Bone marrow (tissue), 2 donors: ENCODE measurements around the gene ACE.

Experiments
- DNase-seq, 2 donors: peaks; one replicate each; lab custom pipeline; 2025; lab: John Stamatoyannopoulos, UW

ACE gene

GRCh38 chr17:63516910-63517824 lies 40.3 kb downstream of the ACE start:
- no peak for DNase-seq

DNA sequence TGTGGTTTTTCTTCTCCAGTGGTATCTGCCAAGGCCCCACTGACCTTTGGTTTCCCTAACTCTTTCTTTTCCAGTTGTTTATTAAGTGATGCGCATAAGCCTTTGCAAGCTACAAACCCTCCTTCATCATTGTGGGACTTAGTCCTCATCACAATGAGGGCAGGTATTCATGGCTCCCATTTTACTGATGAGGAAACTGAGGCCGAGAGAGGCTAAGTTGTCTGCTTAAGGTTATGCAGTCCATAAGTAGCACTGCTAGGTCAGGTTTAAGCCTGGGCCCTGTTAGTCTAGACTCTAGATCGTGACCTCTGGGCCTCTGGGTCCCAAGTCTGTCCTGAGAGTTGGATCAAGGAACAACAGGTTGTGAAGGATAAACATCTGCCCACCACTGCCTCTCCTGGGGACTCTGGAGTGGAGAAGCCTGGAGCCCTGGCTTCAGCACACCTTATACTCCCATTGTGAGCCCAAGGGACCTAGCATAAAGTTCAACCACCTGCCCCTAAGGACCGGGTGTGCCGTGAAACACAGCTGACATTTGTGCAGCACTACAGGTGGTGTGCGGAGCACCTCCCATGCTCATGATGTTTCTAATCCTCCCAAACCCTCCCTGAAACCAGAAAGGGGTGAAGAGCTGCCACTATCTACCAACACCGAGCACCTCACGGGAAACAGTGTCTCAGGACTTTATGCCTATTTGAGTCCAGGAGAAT lies 41.1 kb downstream of the ACE start:
- no peak for DNase-seq

DNA sequence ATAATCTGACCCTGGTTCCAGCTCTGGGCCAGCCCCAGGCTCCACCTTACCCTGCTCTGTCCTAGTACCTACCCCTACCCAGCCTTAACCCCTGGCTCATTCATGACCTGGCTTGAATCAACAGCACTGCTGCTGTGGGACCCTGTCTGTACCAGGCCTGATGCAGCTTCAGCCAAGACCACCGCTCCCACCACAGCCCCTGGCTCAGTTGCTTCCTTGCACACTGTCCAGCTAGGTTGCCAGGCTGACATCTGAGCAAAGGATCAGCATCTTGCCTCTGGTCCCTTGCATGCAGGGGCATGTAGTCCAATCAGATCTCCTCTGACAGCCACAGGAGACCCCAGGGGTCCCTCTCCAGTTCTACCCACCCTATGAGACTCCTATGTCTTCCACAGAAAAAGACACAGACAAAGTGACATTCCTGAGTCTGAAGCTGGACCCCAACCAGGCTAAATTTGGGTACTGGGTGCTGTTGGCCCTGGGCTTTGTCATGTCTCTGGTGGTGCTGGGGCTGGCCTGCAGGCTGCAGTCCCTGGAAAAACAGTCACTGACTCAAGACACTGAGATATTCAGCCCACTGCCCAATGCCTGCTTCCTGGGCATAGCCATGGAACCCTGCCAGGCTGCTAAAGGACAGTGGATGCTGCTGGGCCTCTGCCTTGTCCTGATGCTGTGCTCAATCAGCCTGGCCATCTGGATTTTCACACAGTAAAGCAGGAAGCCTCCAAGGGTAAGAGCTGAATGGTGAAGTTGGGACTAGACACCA lies 42.4 kb downstream of the ACE start:
- no peak for DNase-seq

DNA sequence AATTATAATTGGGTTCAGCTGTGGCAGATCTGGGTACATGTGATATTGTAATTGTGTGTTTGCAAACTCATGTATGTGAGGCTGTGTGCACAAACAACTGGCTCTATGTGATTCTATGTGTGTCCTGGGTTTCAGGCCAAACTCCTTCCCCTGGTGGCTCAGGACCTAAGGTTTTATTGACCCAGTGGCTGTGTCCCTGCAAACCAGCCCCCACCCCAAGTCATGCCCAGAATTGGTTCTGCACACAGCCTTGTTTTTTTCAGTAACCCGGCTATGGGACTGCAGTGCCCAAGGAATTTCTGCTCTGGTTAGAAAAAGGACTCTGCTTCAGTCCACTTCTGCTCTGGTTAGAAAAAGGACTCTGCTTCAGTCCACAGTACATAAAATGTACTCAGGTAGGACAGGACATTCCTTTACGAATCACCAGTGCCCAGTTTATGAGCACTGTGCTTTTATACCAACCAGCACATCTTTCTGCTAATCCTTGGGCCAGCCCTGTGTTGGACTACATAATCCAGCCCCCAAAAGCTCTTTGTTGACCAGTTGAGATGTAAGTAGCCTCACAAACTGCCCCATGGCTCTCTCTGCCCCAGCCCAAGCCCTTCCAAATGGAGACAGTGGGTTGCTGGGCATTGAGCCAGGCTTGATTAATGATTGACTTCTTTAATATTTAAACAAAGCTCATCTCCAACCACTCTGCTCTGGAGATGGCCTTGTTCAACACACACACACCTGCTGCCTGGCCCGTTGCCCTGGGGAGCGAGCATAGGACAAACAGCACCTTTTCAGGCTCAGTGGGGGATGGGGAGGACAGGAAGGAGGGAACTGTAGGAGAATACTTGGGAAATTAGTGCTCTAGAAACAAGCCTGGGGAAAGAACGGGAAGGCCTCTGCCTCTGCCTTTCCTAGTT lies 43.4 kb downstream of the ACE start:
- DNase-seq, result no peak

- no peak for DNase-seq
Observed at GRCh38 chr17:63523253-63523855, 46.5 kb downstream of the ACE start, which contains the start of gene KCNH6. TSS of gene KCNH6 (plus strand) at chr17:63523358. CDS start at chr17:63523414, 56 bp downstream.

GRCh38 chr17:63524051-63524450 lies 47.2 kb downstream of the ACE start:
- no peak for DNase-seq

DNA sequence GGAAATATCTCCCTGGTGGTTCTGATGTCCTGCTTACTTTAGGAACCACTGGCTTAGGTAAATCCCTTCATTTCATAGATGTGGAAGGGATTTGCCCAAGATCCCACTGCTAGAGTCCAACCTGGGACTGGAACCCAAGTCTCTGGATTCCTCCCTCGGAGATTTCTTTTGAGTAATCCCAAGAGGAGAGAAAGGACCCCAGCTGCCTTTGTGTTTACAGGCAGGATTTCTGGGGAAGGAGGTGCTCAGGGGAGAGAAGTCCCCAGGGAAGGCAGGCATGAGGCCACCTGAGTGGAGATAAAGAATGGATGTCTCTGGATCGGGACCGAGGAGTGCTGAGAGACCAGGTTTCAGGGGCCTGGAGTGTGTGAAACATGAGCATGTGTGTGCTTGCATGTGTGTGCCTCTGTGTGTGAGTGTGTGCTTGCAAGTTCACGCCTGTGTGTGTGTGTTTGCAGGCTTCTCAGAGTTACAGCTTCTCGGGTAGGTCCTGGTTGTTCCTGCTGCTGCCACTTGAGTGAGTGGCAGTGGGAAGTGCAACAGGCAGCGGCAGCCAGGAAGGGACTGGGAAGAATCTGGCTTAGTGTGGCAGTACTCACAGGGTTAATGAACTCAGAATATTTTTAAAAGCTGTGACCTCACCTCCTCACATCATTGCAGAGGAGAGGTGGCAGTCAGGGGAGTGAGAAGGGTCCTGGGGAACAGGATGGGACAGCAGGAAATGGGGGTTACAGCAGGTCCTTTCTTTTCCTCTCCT lies 48.5 kb downstream of the ACE start:
- DNase-seq, result no peak

- DNase-seq, result no peak
Observed at GRCh38 chr17:63526861-63527260, 50.0 kb downstream of the ACE start.

DNA sequence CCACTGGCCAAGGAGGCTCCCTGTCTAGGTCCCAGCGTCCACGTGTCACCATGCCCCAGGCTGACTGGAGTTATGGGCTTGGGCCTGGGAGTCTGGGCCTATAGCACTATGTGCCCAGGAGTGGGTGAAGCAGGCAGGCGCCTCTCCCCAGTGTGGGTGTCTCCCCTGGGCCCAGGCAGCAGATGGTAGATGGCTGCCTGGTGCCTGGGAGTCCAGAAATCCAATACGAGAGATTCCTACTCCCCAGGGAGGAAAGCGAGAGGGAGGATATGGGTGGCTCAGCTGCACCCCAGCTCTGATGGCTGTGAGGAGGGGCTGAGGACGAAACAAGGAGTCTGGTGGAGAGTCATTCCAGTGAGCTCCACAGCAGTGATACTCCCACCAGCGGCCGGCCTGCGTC lies 51.3 kb downstream of the ACE start:
- DNase-seq, result no peak

DNA sequence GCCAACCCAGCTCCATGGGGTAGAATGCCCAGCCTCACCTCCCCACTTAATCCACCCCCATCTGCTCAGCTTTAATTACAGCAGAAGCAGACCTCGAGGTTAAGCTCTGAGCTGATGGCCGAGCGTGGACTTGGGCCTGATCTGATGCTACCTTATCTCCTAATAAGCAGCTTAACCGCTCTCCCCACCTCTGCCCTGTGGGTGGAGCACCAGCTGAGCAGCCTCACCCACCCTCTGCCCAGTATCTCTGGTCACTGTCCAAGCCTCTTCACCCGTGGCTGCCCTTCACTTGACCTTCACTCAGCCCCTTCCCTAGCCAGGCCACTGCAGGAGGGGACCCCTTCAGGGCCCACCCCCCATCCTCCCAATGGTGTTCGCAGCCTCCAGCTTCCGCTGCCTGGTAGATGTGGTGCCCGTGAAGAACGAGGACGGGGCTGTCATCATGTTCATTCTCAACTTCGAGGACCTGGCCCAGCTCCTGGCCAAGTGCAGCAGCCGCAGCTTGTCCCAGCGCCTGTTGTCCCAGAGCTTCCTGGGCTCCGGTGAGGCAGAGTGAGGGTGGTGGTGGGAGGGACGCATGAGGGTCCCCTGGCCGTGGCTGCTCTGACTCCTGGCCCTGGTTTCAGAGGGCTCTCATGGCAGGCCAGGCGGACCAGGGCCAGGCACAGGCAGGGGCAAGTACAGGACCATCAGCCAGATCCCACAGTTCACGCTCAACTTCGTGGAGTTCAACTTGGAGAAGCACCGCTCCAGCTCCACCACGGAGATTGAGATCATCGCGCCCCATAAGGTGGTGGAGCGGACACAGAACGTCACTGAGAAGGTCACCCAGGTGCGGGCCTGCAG lies 53.1 kb downstream of the ACE start:
- no peak for DNase-seq

DNA sequence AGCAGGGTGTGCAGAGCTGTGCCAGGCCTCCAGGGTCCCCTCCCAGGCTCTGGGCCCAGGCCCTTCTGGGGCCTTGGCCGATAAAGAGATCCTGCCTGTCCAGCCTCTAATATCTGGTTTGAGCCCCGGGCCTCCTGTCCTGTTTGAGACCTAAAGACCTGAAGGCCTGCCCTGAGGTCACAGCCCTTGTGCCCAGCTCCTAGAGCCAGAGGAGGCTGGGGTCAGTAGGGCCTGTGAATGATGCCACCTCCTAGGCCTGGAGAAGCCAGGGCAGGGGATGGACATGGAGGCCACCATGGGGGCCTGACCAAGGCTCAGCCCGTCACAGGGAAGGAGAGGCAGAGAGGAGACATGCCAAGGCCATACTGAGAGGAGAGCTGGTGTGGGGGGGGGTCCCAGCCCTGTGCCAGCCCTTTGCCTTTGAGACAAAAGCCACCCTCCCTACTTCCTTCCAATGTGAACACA lies 53.7 kb downstream of the ACE start:
- no peak for DNase-seq

GRCh38 chr17:63531022-63531965 lies 54.4 kb downstream of the ACE start:
- DNase-seq, result no peak

GRCh38 chr17:63533433-63534077 lies 56.7 kb downstream of the ACE start:
- no peak for DNase-seq

DNA sequence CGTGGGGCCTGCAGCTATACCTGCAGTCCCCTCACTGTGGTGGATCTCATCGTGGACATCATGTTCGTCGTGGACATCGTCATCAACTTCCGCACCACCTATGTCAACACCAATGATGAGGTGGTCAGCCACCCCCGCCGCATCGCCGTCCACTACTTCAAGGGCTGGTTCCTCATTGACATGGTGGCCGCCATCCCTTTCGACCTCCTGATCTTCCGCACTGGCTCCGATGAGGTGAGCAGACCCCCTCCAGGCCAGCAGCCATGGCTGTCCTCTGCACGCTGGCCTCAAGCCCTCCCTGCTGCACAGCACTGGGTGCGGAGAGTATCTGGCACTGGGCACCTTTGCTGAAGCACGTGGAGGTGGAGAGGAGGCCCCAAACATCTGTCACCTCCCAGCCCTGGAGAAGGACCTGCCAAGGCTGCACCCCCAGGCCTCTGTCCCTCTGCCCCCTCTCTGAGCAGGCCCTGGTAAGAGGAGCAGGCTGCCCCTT lies 57.3 kb downstream of the ACE start:
- DNase-seq, result no peak

- DNase-seq, result no peak
Observed at GRCh38 chr17:63534816-63535455, 58.1 kb downstream of the ACE start.

- no peak for DNase-seq
Observed at GRCh38 chr17:63535640-63536039, 58.8 kb downstream of the ACE start.

DNA sequence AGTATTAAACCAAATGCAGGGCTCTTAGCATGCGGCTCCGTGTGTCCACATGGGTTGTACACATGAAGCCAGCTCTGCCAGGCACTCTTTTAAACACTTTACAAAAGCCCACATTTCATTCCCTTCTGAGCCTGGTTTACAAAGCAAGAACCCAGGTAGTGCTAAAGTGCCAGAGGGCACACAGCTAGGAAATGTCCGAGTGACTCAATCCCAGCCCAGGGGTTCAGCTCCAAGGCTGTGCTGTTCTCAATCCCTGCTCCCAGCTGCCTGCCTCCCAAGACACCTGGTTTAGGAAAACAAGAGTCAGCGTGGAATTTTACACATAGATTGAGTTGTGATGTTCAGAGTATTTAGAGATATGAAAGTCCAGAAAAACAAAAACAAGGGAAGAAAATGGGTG lies 60.1 kb downstream of the ACE start:
- no peak for DNase-seq
